ENCODE measurements around the gene PPP1CB. TPM values are rescaled to one million over a fixed set of nuclear protein-coding genes. Genes with fewer than 3 reads are reported as not detected.

The PPP1CB gene
- total RNA-seq, 2 donors from 2014 or later, result 207 to 227 TPM

GRCh38 chr2:28750316-28751251 is 1.0 kb upstream of the PPP1CB start:
- peak overlapping the region; percentile 90 for H3K27ac Mint-ChIP-seq
- peaks cover 43% of the 10 kb centered on the region for H3K36me3 Mint-ChIP-seq (ENCODE audit: low read depth)
- H3K4me1 Mint-ChIP-seq, result peaks cover 40% of the 10 kb centered on the region
- H3K4me3 Mint-ChIP-seq, result peak overlapping the region; percentile 96
- no peaks in the 10 kb centered on the region for H3K9me3 Mint-ChIP-seq
- no peaks in the 10 kb centered on the region for H3K27me3 Mint-ChIP-seq
- peak; percentile 11 for ATAC-seq (replicated peaks)

DNA sequence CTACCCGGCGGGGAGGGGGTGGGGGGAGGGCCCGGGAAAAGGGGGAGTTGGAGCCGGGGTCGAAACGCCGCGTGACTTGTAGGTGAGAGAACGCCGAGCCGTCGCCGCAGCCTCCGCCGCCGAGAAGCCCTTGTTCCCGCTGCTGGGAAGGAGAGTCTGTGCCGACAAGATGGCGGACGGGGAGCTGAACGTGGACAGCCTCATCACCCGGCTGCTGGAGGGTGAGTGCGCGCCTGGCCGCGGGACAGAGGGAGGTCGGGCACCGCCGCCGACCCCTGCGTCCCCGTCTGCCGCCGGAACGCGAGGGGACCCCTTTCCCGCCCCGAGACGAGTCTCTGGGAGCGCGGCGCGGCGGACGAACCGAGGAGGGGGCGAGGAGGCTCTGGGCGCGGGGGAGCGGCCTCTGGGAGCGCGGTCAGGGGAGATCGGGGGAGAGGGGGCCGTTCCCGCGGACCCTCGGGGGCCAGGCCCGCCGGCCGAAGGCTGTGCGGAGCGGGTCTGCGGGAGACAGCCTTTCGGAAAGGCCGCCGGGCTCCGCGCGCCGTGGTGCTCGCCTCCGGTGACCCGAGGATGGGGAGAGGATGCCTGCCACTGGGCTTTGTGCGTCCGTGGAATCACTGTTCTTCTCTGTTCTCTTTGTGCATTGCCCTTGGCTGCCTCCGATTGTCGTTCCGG is 463 bp downstream of the PPP1CB start:
- peak overlapping the region; percentile 90 for H3K27ac Mint-ChIP-seq
- H3K36me3 Mint-ChIP-seq (ENCODE audit: low read depth), result peaks cover 58% of the 10 kb centered on the region
- H3K9me3 Mint-ChIP-seq, result no peaks in the 10 kb centered on the region
- H3K4me3 Mint-ChIP-seq, result peak overlapping the region; percentile 96
- peaks cover 49% of the 10 kb centered on the region for H3K4me1 Mint-ChIP-seq
- ATAC-seq (replicated peaks), result peak; percentile 41
- H3K27me3 Mint-ChIP-seq, result no peaks in the 10 kb centered on the region

- Mint-ChIP-seq H3K4me3 (peak overlapping the region; percentile 96), H3K4me1 (peaks cover 53% of the 10 kb centered on the region), H3K36me3 (ENCODE audit: low read depth) (peaks cover 65% of the 10 kb centered on the region), H3K9me3 (no peaks in the 10 kb centered on the region), H3K27ac (peak overlapping the region; percentile 90), H3K27me3 (no peaks in the 10 kb centered on the region)
- no peak for ATAC-seq (replicated peaks)
These were observed 1.2 kb downstream of the PPP1CB start for GRCh38 chr2:28752631-28753376.

- no peak for ATAC-seq (replicated peaks)
- Mint-ChIP-seq H3K4me1 (peaks cover 52% of the 10 kb centered on the region), H3K27me3 (no peaks in the 10 kb centered on the region), H3K4me3 (peak overlapping the region; percentile 96), H3K9me3 (no peaks in the 10 kb centered on the region), H3K36me3 (ENCODE audit: low read depth) (peaks cover 78% of the 10 kb centered on the region), H3K27ac (peak overlapping the region; percentile 46)
These were observed 2.7 kb downstream of the PPP1CB start for GRCh38 chr2:28754321-28754720.

DNA sequence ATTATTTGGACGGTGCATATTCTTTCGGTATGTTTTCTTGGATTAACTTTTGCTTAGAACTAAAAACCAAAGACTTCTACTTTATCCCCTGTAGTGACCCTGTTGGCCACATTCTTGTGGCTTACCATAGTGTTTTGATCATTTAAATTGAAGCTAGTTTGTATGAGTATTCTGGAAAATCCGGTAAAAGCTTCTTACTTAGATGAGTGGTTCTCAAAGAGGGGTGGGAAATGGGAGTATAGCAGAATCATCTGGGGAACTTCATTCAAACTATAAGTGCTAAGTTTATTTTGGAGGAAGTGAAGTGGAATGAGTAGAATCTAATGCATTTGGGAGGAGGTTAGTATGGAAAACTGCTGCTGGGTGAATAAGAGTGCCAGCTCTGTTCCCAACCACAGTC is 3.8 kb downstream of the PPP1CB start:
- Mint-ChIP-seq H3K27ac (peak overlapping the region; percentile 91), H3K9me3 (no peaks in the 10 kb centered on the region), H3K36me3 (ENCODE audit: low read depth) (peaks cover 87% of the 10 kb centered on the region), H3K27me3 (no peaks in the 10 kb centered on the region), H3K4me3 (peak overlapping the region; percentile 96), H3K4me1 (peaks cover 41% of the 10 kb centered on the region)
- no peak for ATAC-seq (replicated peaks)

DNA sequence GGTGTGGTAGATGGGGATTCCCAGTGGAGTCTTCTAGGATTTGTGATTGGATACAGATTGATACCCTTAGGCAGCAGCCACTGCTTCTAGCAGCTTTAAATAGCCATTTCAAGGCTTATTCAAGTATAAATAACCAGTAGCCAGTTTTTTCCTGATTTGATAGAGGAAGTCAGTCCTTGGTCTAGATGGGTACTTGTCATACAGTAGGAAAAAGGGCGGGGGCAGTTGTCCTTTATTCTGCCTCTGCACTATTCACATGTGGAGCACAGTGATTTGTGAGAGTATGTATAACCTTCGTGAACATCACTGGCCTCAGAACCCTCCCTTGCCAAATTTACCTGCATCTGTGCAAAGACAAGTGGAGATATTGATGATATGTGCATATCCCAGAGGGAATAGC is 6.8 kb downstream of the PPP1CB start:
- Mint-ChIP-seq H3K4me1 (peaks cover 56% of the 10 kb centered on the region), H3K4me3 (peak overlapping the region; percentile 25), H3K27ac (no peak overlapping the region)

DNA sequence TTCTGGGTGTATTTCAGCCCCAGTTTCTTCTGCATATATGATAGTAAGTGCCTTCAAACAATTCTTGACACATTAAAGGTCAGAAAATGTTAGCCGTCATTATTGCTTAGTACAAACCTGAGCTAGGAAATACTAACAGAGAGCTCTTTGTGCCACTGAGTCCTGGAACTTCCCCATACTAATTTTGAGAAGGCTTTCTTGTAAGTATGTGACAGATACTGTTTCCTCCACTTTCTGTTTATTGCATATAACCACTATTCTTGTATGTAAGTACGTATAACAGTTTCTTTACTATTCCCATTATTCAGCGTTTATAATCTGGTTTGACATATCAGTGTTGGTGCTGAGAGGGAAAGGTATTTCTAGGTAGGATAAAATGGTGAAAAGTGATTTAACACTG is 9.8 kb downstream of the PPP1CB start:
- peak; percentile 49 for ATAC-seq (replicated peaks)
- Mint-ChIP-seq H3K36me3 (ENCODE audit: low read depth) (peaks cover 94% of the 10 kb centered on the region), H3K9me3 (no peaks in the 10 kb centered on the region), H3K27me3 (no peaks in the 10 kb centered on the region), H3K4me3 (peak overlapping the region; percentile 45), H3K4me1 (peaks cover 61% of the 10 kb centered on the region), H3K27ac (no peak overlapping the region)

More for the DNA sequence above, 6.8 kb downstream of the PPP1CB start:
- H3K9me3 Mint-ChIP-seq, result no peaks in the 10 kb centered on the region
- H3K36me3 Mint-ChIP-seq (ENCODE audit: low read depth), result peaks cover 93% of the 10 kb centered on the region
- ATAC-seq (replicated peaks), result no peak
- no peaks in the 10 kb centered on the region for H3K27me3 Mint-ChIP-seq

DNA sequence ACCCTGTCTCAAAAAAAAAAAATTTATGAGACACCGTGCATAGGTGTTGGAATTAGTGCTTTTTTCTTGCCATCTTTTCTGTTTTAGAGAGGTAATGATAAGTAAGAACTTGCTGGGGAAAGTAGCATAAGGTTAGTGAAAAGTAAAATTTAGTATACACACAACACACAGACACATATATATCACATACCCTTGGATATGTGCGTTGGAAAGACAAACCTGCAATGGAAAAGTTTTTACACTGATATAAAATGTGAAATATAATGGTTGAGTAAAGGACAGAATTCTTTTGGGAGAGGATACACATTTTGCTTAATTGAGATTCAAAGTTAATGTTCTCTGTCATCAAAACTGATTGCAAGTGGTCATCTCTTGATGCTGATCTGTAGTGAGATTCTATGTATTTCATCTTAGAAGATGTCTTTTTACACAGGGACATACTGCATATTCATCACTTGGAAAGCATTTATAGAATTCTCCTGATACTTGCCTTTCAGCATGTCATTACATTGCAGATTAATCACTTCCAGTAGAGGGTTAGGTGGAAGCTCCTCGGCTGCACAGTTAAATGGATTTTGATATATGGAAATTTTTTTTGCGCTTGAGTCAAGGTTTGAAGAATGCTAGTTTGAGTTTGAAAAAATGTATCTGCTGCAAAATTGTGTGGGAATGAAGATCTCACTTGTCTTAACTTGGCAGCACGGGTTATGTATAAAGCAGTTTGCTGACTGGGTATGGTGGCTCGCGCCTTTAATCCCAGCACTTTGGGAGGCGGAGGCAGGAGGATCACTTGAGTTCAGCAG is 13.5 kb downstream of the PPP1CB start:
- no peak for ATAC-seq (replicated peaks)
- Mint-ChIP-seq H3K4me1 (peaks cover 62% of the 10 kb centered on the region), H3K27ac (no peak overlapping the region), H3K4me3 (peak overlapping the region; percentile 32), H3K9me3 (no peaks in the 10 kb centered on the region), H3K36me3 (ENCODE audit: low read depth) (peaks cover 90% of the 10 kb centered on the region), H3K27me3 (no peaks in the 10 kb centered on the region)

- peaks cover 87% of the 10 kb centered on the region for H3K36me3 Mint-ChIP-seq (ENCODE audit: low read depth)
- ATAC-seq (replicated peaks), result no peak
- H3K9me3 Mint-ChIP-seq, result no peaks in the 10 kb centered on the region
- no peak overlapping the region for H3K4me3 Mint-ChIP-seq
- no peak overlapping the region for H3K27ac Mint-ChIP-seq
- H3K27me3 Mint-ChIP-seq, result no peaks in the 10 kb centered on the region
- peaks cover 70% of the 10 kb centered on the region for H3K4me1 Mint-ChIP-seq
These were observed 14.4 kb downstream of the PPP1CB start for GRCh38 chr2:28766070-28766469.

GRCh38 chr2:28767337-28767736 is 15.7 kb downstream of the PPP1CB start:
- H3K27ac Mint-ChIP-seq, result no peak overlapping the region
- ATAC-seq (replicated peaks), result no peak
- no peak overlapping the region for H3K4me3 Mint-ChIP-seq
- peaks cover 74% of the 10 kb centered on the region for H3K36me3 Mint-ChIP-seq (ENCODE audit: low read depth)
- no peaks in the 10 kb centered on the region for H3K9me3 Mint-ChIP-seq
- peaks cover 67% of the 10 kb centered on the region for H3K4me1 Mint-ChIP-seq
- H3K27me3 Mint-ChIP-seq, result no peaks in the 10 kb centered on the region

DNA sequence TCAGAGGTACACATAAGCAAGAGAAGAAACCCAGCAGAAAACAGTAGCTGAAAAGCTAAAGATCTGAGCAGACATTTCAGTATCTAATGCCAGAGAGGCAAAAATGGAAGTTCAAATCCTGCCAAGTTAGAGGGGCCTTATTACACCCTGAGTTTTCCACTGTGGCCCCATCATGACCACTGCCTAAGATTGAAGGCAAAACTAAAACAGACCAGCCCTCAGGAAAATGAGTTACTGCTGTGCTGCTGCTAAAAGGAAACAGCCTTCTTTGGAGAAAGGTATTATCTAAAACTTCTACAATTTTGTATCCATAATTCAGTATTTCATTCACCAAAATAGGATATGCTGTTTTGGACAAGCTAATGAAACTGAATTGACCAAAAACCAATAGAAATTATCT is 16.8 kb downstream of the PPP1CB start:
- ATAC-seq (replicated peaks), result no peak
- H3K36me3 Mint-ChIP-seq (ENCODE audit: low read depth), result peaks cover 63% of the 10 kb centered on the region
- H3K9me3 Mint-ChIP-seq, result no peaks in the 10 kb centered on the region
- H3K27me3 Mint-ChIP-seq, result no peaks in the 10 kb centered on the region
- peaks cover 59% of the 10 kb centered on the region for H3K4me1 Mint-ChIP-seq
- peak overlapping the region; percentile 12 for H3K4me3 Mint-ChIP-seq
- H3K27ac Mint-ChIP-seq, result peak overlapping the region; percentile 39

GRCh38 chr2:28768952-28769351 is 17.3 kb downstream of the PPP1CB start:
- Mint-ChIP-seq H3K27ac (peak overlapping the region; percentile 39), H3K4me1 (peaks cover 54% of the 10 kb centered on the region), H3K27me3 (no peaks in the 10 kb centered on the region), H3K36me3 (ENCODE audit: low read depth) (peaks cover 58% of the 10 kb centered on the region), H3K4me3 (peak overlapping the region; percentile 12), H3K9me3 (no peaks in the 10 kb centered on the region)
- ATAC-seq (replicated peaks), result no peak

DNA sequence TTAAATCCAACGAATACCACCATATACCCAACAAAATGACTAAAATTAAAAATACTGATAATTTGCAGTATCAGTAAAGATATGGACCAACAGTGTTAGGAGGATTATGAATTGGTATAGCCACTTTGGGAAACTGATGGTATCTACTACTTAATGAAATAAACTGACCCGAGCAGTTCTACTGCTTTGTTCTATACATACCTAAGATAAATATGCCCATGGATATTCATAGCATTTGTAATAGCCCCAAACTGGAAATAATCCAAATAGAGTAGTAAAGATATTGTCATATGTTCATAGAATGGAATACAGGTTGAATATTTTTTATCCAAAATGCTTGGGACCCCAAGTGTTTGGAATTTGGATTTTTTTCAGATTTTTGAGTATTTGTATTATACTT is 20.7 kb downstream of the PPP1CB start:
- H3K27me3 Mint-ChIP-seq, result no peaks in the 10 kb centered on the region
- H3K27ac Mint-ChIP-seq, result no peak overlapping the region
- H3K36me3 Mint-ChIP-seq (ENCODE audit: low read depth), result peaks cover 56% of the 10 kb centered on the region
- H3K4me3 Mint-ChIP-seq, result no peak overlapping the region
- peaks cover 49% of the 10 kb centered on the region for H3K4me1 Mint-ChIP-seq
- ATAC-seq (replicated peaks), result no peak
- H3K9me3 Mint-ChIP-seq, result no peaks in the 10 kb centered on the region

DNA sequence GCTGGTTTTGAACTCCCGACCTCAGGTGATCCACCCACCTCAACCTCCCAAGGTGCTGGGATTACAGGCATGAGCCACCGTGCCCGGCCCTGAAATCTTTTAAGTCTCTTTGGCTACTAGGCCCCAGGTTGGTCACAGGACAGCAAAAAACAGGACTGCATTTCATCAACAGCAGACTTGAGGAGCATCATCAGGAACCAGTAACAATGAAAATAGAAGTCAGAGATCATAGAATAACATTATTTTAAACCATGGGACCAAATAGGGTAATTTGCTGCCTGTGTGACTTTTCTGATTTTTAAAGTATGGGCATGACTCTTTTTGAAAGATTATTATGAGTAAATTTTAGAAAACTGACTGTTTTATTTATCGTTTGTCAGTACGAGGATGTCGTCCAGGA is 24.8 kb downstream of the PPP1CB start:
- peak; percentile 61 for ATAC-seq (replicated peaks)
- peak overlapping the region; percentile 53 for H3K27ac Mint-ChIP-seq
- peak overlapping the region; percentile 8 for H3K4me3 Mint-ChIP-seq
- no peaks in the 10 kb centered on the region for H3K9me3 Mint-ChIP-seq
- H3K36me3 Mint-ChIP-seq (ENCODE audit: low read depth), result peaks cover 62% of the 10 kb centered on the region
- H3K4me1 Mint-ChIP-seq, result peaks cover 23% of the 10 kb centered on the region
- no peaks in the 10 kb centered on the region for H3K27me3 Mint-ChIP-seq

Data from activated T-helper 17 cell treated with anti-CD3 and anti-CD28 coated beads, Interleukin-2, amount 50 U/mL, for 72 hours (primary cell).